Suppressor macrophage treated with lipopolysaccharide for 4 hours (primary cell): ENCODE data around the gene ZNF317.

Experiments used
- DNase-seq: peaks from one replicate; pipeline ENCODE4 v3.0.0-alpha.2; 2020

ZNF317 gene

GRCh38 chr19:9140159-9140874, at the start of gene ZNF317:
Gene ZNF317, plus strand, starts transcription at chr19:9140397. Its CDS starts 15,620 bp downstream, at chr19:9156017.
- peak; percentile 97 for DNase-seq

GRCh38 chr19:9107375-9107774, 32.8 kb upstream of the ZNF317 start, which contains the start of gene OR7G2:
Gene OR7G2, minus strand, starts transcription at chr19:9107475. Its CDS starts 4,232 bp downstream, at chr19:9103243.
- no peak for DNase-seq

- no peak for DNase-seq
Measured at GRCh38 chr19:9109959-9110358, 30.2 kb upstream of the ZNF317 start.

GRCh38 chr19:9115307-9115813, 24.8 kb upstream of the ZNF317 start, which contains the start of gene OR7G1:
Gene OR7G1, minus strand, starts transcription at chr19:9115763. Its CDS starts 0 bp downstream, at chr19:9115763.
- DNase-seq = no peak

- no peak for DNase-seq
Measured at GRCh38 chr19:9116547-9116946, 23.6 kb upstream of the ZNF317 start.

GRCh38 chr19:9126900-9127405, 13.2 kb upstream of the ZNF317 start, which contains the start of gene OR7G3:
Gene OR7G3, minus strand, starts transcription at chr19:9126950. Its CDS starts 0 bp downstream, at chr19:9126950.
- DNase-seq = no peak

GRCh38 chr19:9128171-9128570, 12.0 kb upstream of the ZNF317 start:
- peak; percentile 73 for DNase-seq

- DNase-seq = peak; percentile 73
Measured at GRCh38 chr19:9130965-9131364, 9.2 kb upstream of the ZNF317 start.

GRCh38 chr19:9132422-9132821, 7.8 kb upstream of the ZNF317 start:
- DNase-seq = no peak

GRCh38 chr19:9139609-9140158, 513 bp upstream of the ZNF317 start:
- no peak for DNase-seq

GRCh38 chr19:9144920-9145319, 4.7 kb downstream of the ZNF317 start:
- DNase-seq = peak; percentile 15

- no peak for DNase-seq
Measured at GRCh38 chr19:9146882-9147281, 6.7 kb downstream of the ZNF317 start.

GRCh38 chr19:9148697-9149096, 8.5 kb downstream of the ZNF317 start:
- DNase-seq = no peak

- no peak for DNase-seq
Measured at GRCh38 chr19:9149997-9150396, 9.8 kb downstream of the ZNF317 start.

- no peak for DNase-seq
Measured at GRCh38 chr19:9150650-9151049, 10.5 kb downstream of the ZNF317 start.

GRCh38 chr19:9151367-9151766, 11.2 kb downstream of the ZNF317 start:
- DNase-seq = no peak

GRCh38 chr19:9155591-9155990, 15.4 kb downstream of the ZNF317 start:
- DNase-seq = no peak

- no peak for DNase-seq
Measured at GRCh38 chr19:9156304-9156703, 16.1 kb downstream of the ZNF317 start.

GRCh38 chr19:9159891-9160290, 19.7 kb downstream of the ZNF317 start:
- no peak for DNase-seq

GRCh38 chr19:9161427-9161826, 21.2 kb downstream of the ZNF317 start:
- DNase-seq = no peak

- DNase-seq = no peak
Measured at GRCh38 chr19:9165261-9165660, 25.1 kb downstream of the ZNF317 start.

GRCh38 chr19:9166846-9167245, 26.6 kb downstream of the ZNF317 start:
- peak; percentile 5 for DNase-seq

GRCh38 chr19:9171393-9171991, 31.3 kb downstream of the ZNF317 start:
- DNase-seq = no peak

GRCh38 chr19:9175326-9175725, 35.1 kb downstream of the ZNF317 start:
- DNase-seq = no peak
